Ishikawa (cell line): ENCODE data around the gene HGD.

Source experiments
- CEBPB ChIP-seq: IDR thresholded peaks from 2 replicates; pipeline ENCODE4 v1.6.1; 2012
- EGR1 ChIP-seq: IDR thresholded peaks from 2 replicates; pipeline ENCODE4 v1.6.1; 2012
- EP300 ChIP-seq: IDR thresholded peaks from 2 replicates; pipeline ENCODE4 v1.6.1; 2012; ENCODE audit warnings: borderline replicate concordance
- FOXM1 ChIP-seq: IDR thresholded peaks from 2 replicates; pipeline ENCODE4 v1.6.1; 2012; ENCODE audit warnings: low read depth, borderline replicate concordance
- MAX ChIP-seq: IDR thresholded peaks from 2 replicates; pipeline ENCODE4 v1.6.1; 2012
- NFIC ChIP-seq: IDR thresholded peaks from 2 replicates; pipeline ENCODE4 v1.6.1; 2012
- RAD21 ChIP-seq: IDR thresholded peaks from 2 replicates; pipeline ENCODE4 v1.6.1; 2012; ENCODE audit warnings: low read depth
- REST ChIP-seq: IDR thresholded peaks from 2 replicates; pipeline ENCODE4 v1.6.1; 2012; ENCODE audit warnings: low read depth, mild to moderate bottlenecking
- TAF1 ChIP-seq: IDR thresholded peaks from 2 replicates; pipeline ENCODE4 v1.6.1; 2012; ENCODE audit warnings: low read depth, mild to moderate bottlenecking
- TCF12 ChIP-seq: IDR thresholded peaks from 2 replicates; pipeline ENCODE4 v1.6.1; 2012; ENCODE audit warnings: low read depth
- ZBTB7A ChIP-seq: IDR thresholded peaks from 2 replicates; pipeline ENCODE4 v1.6.1; 2012; ENCODE audit warnings: low read depth
- TF ChIP-seq, protein P1 (sequence below): IDR thresholded peaks from 2 replicates; pipeline ENCODE4 v1.6.1; 2012

- TF ChIP-seq TCF12 = no peak
- no peak for TF ChIP-seq TAF1
- TF ChIP-seq, protein P1, sequence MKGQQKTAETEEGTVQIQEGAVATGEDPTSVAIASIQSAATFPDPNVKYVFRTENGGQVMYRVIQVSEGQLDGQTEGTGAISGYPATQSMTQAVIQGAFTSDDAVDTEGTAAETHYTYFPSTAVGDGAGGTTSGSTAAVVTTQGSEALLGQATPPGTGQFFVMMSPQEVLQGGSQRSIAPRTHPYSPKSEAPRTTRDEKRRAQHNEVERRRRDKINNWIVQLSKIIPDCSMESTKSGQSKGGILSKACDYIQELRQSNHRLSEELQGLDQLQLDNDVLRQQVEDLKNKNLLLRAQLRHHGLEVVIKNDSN = no peak
- TF ChIP-seq ZBTB7A = no peak
- no peak for TF ChIP-seq MAX
- TF ChIP-seq RAD21 = no peak
- TF ChIP-seq EP300 = no peak
- TF ChIP-seq EGR1 = no peak
- no peak for TF ChIP-seq FOXM1
- no peak for TF ChIP-seq NFIC
- TF ChIP-seq REST = no peak
- TF ChIP-seq CEBPB = no peak
These were observed 85.2 kb downstream of the HGD start for GRCh38 chr3:120596853-120597223.
